K562 (cell line): ENCODE results near the gene PCAT6. TPM values are rescaled to one million over a fixed set of nuclear protein-coding genes. Genes with fewer than 3 reads are reported as not detected.
A peak's percentile ranks its signal among the peaks of the same experiment; 100 is the strongest.

Experiments used
- ADNP ChIP-seq: fragments of 200-800 bp; sonication (Bioruptor generic); IDR thresholded peaks from 2 replicates; pipeline ENCODE4 v1.6.1; 2016; ENCODE audit warnings: missing genetic modification characterization, missing compliant biosample characterization
- BACH1 ChIP-seq: fragments of 200-800 bp; sonication (Bioruptor generic); IDR thresholded peaks from 2 replicates; pipeline ENCODE4 v1.6.1; 2016; ENCODE audit warnings: missing genetic modification characterization, missing compliant biosample characterization
- BDP1 ChIP-seq: IDR thresholded peaks from 3 replicates; pipeline ENCODE4 v1.6.1; 2011; ENCODE audit not compliant: insufficient read length, insufficient read depth
- CHD7 ChIP-seq: fragments of 200-600 bp; sonication (generic); IDR thresholded peaks from one replicate; pipeline ENCODE4 v1.6.1; 2012; ENCODE audit warnings: mild to moderate bottlenecking, low read depth, low read length, inconsistent platforms
- E2F6 ChIP-seq, 2 experiments: IDR thresholded peaks; 2 replicates each; pipeline ENCODE4 v1.6.1; 2011; ENCODE audit warnings: borderline replicate concordance in 1 of 2, control low read depth in 1 of 2, low read depth in 1 of 2, low read length in 1 of 2, mild to moderate bottlenecking in 1 of 2, mixed read lengths in 1 of 2, moderate library complexity in 1 of 2; ENCODE audit not compliant: insufficient read depth in 1 of 2, insufficient read length in 1 of 2, poor library complexity in 1 of 2, severe bottlenecking in 1 of 2; ENCODE audit errors: extremely low read depth in 1 of 2
- EP400 ChIP-seq: fragments of 450-650 bp; IDR thresholded peaks from 2 replicates; pipeline ENCODE4 v1.6.1; 2017; ENCODE audit warnings: antibody characterized with exemption, mild to moderate bottlenecking, moderate library complexity
- HDAC6 ChIP-seq: IDR thresholded peaks from 2 replicates; pipeline ENCODE4 v1.6.1; 2012; ENCODE audit warnings: low read depth, mild to moderate bottlenecking, control low read depth, inconsistent platforms, low read length, moderate library complexity
- HES1 ChIP-seq: fragments of 450-650 bp; IDR thresholded peaks from 2 replicates; pipeline ENCODE4 v1.6.1; 2016; ENCODE audit warnings: low read depth, mild to moderate bottlenecking, moderate library complexity
- KAT7 ChIP-seq: sonication (generic); formaldehyde crosslinking; IDR thresholded peaks from 2 replicates; pipeline ENCODE4 v1.8.0; 2022; ENCODE audit warnings: missing genetic modification reagents, mild to moderate bottlenecking, borderline replicate concordance
- KLF10 ChIP-seq: fragments of 250-450 bp; sonication (Bioruptor Pico); IDR thresholded peaks from 2 replicates; pipeline ENCODE4 v1.6.1; 2021; ENCODE audit warnings: matching md5 sums
- POLR2H ChIP-seq: IDR thresholded peaks from 2 replicates; pipeline ENCODE4 v1.6.1; 2016; ENCODE audit warnings: missing genetic modification characterization, low read depth, mild to moderate bottlenecking, control low read depth, missing compliant biosample characterization, moderate library complexity
- POLR3A ChIP-seq: IDR thresholded peaks from 2 replicates; pipeline ENCODE4 v1.6.1; 2011; ENCODE audit warnings: borderline replicate concordance, mild to moderate bottlenecking, moderate library complexity; ENCODE audit not compliant: insufficient read length, insufficient read depth; ENCODE audit errors: extremely low read depth
- ZNF316 ChIP-seq: fragments of 450-650 bp; IDR thresholded peaks from 2 replicates; pipeline ENCODE4 v1.6.1; 2016
- ZNF354B ChIP-seq: fragments of 250-450 bp; sonication (Bioruptor Pico); IDR thresholded peaks from 2 replicates; pipeline ENCODE4 v1.4.0; 2020
- ZNF707 ChIP-seq: fragments of 250-450 bp; sonication (Bioruptor Pico); conservative IDR thresholded peaks from 2 replicates; pipeline ENCODE4 v1.8.0; 2022; ENCODE audit warnings: inconsistent platforms, mild to moderate bottlenecking, moderate library complexity
- polyA plus RNA-seq, 8 experiments: library from polyadenylated mRNA; depleted of rRNA in 4 of 8; stranded (reverse) in 5 of 8; unstranded in 3 of 8; fragments of >200 nt; fragmentation: Nextera tagmentation in 2 of 8; fragmentation: Illumina TruSeq in 1 of 8; extraction: Ambion mirVana in 2 of 8; extraction: Trizol in 1 of 8; gene quantifications; 2 replicates each; pipeline versions ENCODE4 v1.2.1 to v1.2.3, GENCODE V29; 2011 to 2014; ENCODE audit warnings: inconsistent platforms in 1 of 8, missing spikeins in 1 of 8
- total RNA-seq, 7 experiments: library from RNA; depleted of rRNA in 6 of 7; stranded (reverse); fragments of >200 nt in 6 of 7; fragmentation: Illumina TruSeq in 2 of 7; extraction: Trizol in 2 of 7; gene quantifications; 2 replicates each; pipeline versions ENCODE4 v1.2.1 to v1.2.3, GENCODE V29; 2011 to 2021; ENCODE audit warnings: low replicate concordance in 1 of 7

PCAT6 gene
- total and polyA plus RNA-seq, 9 of the 15 experiments (the other 6 are each of a cell fraction or from before 2014, with no cell fraction given), result 0.25 to 2.4 (median 0.54) TPM; not detected in 1

GRCh38 chr1:202810615-202811295 lies at the start of gene PCAT6 (continued):
- no peak for TF ChIP-seq CHD7
- TF ChIP-seq ADNP (tag), result no peak
- no peak for TF ChIP-seq BACH1 (tag)
- no peak for TF ChIP-seq KLF10 (CRISPR knock-in tag)
- TF ChIP-seq HES1, result 0 out of 2 replicates have a peak, but pooled peaks have one; percentile 17
- peak; percentile 19 to 35 for TF ChIP-seq E2F6 (IDR thresholded peaks at IDR 0.05; ENCODE audit: borderline replicate concordance in 1 of 2, extremely low read depth in 1 of 2, insufficient read depth in 1 of 2, insufficient read length in 1 of 2, low read depth in 1 of 2, low read length in 1 of 2, poor library complexity in 1 of 2, severe bottlenecking in 1 of 2)
- TF ChIP-seq HDAC6, result no peak
- TF ChIP-seq ZNF354B (CRISPR knock-in tag), result no peak
- no peak for TF ChIP-seq ZNF316
- TF ChIP-seq POLR3A, result no peak
- TF ChIP-seq BDP1, result no peak
- no peak for TF ChIP-seq ZNF707
- TF ChIP-seq KAT7 (CRISPR knock-in tag), result no peak
- TF ChIP-seq EP400, result peak; percentile 93
- peak; percentile 60 for TF ChIP-seq POLR2H
